ENCODE data around the gene TMEM11. TPM values are rescaled to one million over a fixed set of nuclear protein-coding genes. Genes with fewer than 3 reads are reported as not detected.

The TMEM11 gene
- polyA plus RNA-seq, 2 of the 4 experiments (the other 2 are of a cell fraction), result 57.7 to 61.0 TPM

DNA sequence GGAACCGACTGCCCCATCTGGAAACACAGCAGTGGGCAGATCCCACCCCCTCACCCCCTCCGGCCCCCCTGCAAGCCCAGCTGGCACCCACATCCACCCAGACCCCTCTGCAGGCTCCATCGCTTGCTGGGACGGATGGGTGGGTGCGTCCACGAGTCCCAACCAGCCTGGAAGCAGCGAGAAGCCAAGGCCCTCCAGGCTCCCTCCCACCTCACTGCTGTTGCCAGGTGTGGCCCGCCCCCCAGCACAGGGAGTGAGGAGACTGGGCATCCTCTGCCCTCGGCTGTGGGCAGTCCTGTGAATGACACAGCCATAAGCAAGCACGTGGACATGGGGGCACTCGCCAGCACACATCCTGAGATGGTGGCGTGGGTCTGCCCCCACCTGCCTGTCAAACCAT, 11.4 kb downstream of the TMEM11 start:
- ChIA-PET POLR2A (no interaction called here), CTCF (interaction anchor here (1.2 kb wide), 1 partner anchor 103 kb away, joined by 3 read pairs; no protein-coding TSS in a partner anchor)
- Histone ChIP-seq H3K4me3 (no peak overlapping the region), H3K4me2 (no peak overlapping the region), H3K27ac (no peak overlapping the region), H3K4me1 (no peaks in the 10 kb centered on the region), H3K9me3 (no peaks in the 10 kb centered on the region)
- WGBS (ENCODE audit: missing lambda C conversion rate), result 83% methylated on average over 9 of the region's 12 CpGs
- FAIRE-seq, result no peak
- TF ChIP-seq EHF (CRISPR knock-in tag; IDR thresholded peaks at IDR 0.05) (no peak), RAD21 (conservative IDR thresholded peaks at IDR 0.05 in 1 of 2, IDR thresholded peaks at IDR 0.05 in 1 of 2) (no peak), CHD4 (IDR thresholded peaks at IDR 0.05; ENCODE audit: borderline replicate concordance) (no peak), PHF8 (IDR thresholded peaks at IDR 0.05; ENCODE audit: borderline replicate concordance, low read depth) (no peak), CHD2 (IDR thresholded peaks at IDR 0.05; ENCODE audit: low read length, partially characterized antibody) (no peak), NFE2L2 (conservative IDR thresholded peaks at IDR 0.05; ENCODE audit: low read length) (no peak), FOSB (CRISPR knock-in tag; IDR thresholded peaks at IDR 0.05) (no peak), HEYL (CRISPR knock-in tag; IDR thresholded peaks at IDR 0.05) (no peak), CEBPB (IDR thresholded peaks at IDR 0.05) (no peak), CBX2 (IDR thresholded peaks at IDR 0.05; ENCODE audit: borderline replicate concordance, low read depth) (no peak), HOXB13 (CRISPR knock-in tag; IDR thresholded peaks at IDR 0.05; ENCODE audit: low read depth) (no peak), RCOR1 (IDR thresholded peaks at IDR 0.05; ENCODE audit: low read depth, low read length) (no peak), MYC (IDR thresholded peaks at IDR 0.05; ENCODE audit: borderline replicate concordance, low read length) (no peak), EHMT2 (IDR thresholded peaks at IDR 0.05; ENCODE audit: low read depth) (no peak), EP300 (IDR thresholded peaks at IDR 0.05) (no peak)
- TF ChIP-seq, protein P1, sequence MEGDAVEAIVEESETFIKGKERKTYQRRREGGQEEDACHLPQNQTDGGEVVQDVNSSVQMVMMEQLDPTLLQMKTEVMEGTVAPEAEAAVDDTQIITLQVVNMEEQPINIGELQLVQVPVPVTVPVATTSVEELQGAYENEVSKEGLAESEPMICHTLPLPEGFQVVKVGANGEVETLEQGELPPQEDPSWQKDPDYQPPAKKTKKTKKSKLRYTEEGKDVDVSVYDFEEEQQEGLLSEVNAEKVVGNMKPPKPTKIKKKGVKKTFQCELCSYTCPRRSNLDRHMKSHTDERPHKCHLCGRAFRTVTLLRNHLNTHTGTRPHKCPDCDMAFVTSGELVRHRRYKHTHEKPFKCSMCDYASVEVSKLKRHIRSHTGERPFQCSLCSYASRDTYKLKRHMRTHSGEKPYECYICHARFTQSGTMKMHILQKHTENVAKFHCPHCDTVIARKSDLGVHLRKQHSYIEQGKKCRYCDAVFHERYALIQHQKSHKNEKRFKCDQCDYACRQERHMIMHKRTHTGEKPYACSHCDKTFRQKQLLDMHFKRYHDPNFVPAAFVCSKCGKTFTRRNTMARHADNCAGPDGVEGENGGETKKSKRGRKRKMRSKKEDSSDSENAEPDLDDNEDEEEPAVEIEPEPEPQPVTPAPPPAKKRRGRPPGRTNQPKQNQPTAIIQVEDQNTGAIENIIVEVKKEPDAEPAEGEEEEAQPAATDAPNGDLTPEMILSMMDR (IDR thresholded peaks at IDR 0.05), result no peak
- TF ChIP-seq, protein P2, sequence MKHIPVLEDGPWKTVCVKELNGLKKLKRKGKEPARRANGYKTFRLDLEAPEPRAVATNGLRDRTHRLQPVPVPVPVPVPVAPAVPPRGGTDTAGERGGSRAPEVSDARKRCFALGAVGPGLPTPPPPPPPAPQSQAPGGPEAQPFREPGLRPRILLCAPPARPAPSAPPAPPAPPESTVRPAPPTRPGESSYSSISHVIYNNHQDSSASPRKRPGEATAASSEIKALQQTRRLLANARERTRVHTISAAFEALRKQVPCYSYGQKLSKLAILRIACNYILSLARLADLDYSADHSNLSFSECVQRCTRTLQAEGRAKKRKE (CRISPR knock-in tag; IDR thresholded peaks at IDR 0.05; ENCODE audit: low read depth), result no peak
- TF ChIP-seq, protein P3, sequence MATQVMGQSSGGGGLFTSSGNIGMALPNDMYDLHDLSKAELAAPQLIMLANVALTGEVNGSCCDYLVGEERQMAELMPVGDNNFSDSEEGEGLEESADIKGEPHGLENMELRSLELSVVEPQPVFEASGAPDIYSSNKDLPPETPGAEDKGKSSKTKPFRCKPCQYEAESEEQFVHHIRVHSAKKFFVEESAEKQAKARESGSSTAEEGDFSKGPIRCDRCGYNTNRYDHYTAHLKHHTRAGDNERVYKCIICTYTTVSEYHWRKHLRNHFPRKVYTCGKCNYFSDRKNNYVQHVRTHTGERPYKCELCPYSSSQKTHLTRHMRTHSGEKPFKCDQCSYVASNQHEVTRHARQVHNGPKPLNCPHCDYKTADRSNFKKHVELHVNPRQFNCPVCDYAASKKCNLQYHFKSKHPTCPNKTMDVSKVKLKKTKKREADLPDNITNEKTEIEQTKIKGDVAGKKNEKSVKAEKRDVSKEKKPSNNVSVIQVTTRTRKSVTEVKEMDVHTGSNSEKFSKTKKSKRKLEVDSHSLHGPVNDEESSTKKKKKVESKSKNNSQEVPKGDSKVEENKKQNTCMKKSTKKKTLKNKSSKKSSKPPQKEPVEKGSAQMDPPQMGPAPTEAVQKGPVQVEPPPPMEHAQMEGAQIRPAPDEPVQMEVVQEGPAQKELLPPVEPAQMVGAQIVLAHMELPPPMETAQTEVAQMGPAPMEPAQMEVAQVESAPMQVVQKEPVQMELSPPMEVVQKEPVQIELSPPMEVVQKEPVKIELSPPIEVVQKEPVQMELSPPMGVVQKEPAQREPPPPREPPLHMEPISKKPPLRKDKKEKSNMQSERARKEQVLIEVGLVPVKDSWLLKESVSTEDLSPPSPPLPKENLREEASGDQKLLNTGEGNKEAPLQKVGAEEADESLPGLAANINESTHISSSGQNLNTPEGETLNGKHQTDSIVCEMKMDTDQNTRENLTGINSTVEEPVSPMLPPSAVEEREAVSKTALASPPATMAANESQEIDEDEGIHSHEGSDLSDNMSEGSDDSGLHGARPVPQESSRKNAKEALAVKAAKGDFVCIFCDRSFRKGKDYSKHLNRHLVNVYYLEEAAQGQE (IDR thresholded peaks at IDR 0.05), result no peak
- TF ChIP-seq, protein P4, sequence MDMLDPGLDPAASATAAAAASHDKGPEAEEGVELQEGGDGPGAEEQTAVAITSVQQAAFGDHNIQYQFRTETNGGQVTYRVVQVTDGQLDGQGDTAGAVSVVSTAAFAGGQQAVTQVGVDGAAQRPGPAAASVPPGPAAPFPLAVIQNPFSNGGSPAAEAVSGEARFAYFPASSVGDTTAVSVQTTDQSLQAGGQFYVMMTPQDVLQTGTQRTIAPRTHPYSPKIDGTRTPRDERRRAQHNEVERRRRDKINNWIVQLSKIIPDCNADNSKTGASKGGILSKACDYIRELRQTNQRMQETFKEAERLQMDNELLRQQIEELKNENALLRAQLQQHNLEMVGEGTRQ (IDR thresholded peaks at IDR 0.05), result no peak
- peak in 1 of 2 experiments; percentile 16; a peak in 1 of 6 replicates for ATAC-seq
- no peak for DNase-seq (ENCODE audit: low read depth in 1 of 2, low spot score in 1 of 2)

DNA sequence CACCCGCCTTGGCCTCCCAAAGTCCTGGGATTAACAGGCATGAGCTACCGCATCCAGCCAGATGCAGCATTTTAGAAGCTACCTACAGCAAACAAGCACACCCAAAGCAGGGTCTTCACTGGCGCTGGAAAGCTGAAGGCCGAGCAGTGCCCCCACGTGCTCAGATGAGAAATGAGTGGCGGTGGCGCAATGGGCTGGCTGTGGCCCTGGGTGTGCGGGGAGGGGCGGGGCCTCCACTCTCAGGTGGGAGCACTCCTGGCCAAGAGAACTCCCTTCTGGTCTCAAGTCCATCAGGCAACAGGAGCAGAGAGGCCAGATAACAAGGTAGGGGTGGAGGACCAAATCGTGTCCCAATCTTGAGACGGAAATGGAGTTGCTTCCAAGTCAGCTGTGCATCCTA, 12.1 kb downstream of the TMEM11 start:
- no peak for DNase-seq (ENCODE audit: low read depth in 1 of 2, low spot score in 1 of 2)
- Histone ChIP-seq H3K9me3 (no peaks in the 10 kb centered on the region), H3K4me1 (no peaks in the 10 kb centered on the region), H3K4me3 (no peak overlapping the region), H3K27ac (no peak overlapping the region), H3K4me2 (no peak overlapping the region)
- no peak for TF ChIP-seq HDAC2 (IDR thresholded peaks at IDR 0.05)
- TF ChIP-seq POLR2A (IDR thresholded peaks at IDR 0.05; ENCODE audit: low read length), result no peak
- TF ChIP-seq MYC (IDR thresholded peaks at IDR 0.05; ENCODE audit: borderline replicate concordance, low read length), result no peak
- TF ChIP-seq ZFP36 (IDR thresholded peaks at IDR 0.05; ENCODE audit: borderline replicate concordance, partially characterized antibody), result no peak
- no peak for TF ChIP-seq EHF (CRISPR knock-in tag; IDR thresholded peaks at IDR 0.05)
- no peak for TF ChIP-seq HOXA7 (CRISPR knock-in tag; IDR thresholded peaks at IDR 0.05)
- ChIA-PET CTCF (interaction anchor here (1.2 to 2.2 kb wide), 2 partner anchors 12 to 102 kb away, joined by 3 to 8 read pairs; no protein-coding TSS in a partner anchor), POLR2A (interaction anchor here (1.2 kb wide), 1 partner anchor 12 kb away, joined by 4 read pairs; the partner anchor contains the start of gene TMEM11)
- WGBS (ENCODE audit: missing lambda C conversion rate), result 95% methylated on average over 11 of the region's 11 CpGs
- no peak for ATAC-seq
- FAIRE-seq, result no peak

Measured in A549 (cell line).